SHP77 treated with DMSO at 0.1 percent for 48 hours (cell line): ENCODE data around the gene ADCY1.
"Not testable (repeated sequence)": the region's sequence is repeated elsewhere in the genome, so short reads cannot be mapped to it uniquely, and the experiment has no call there.

Experiments used
- DNase-seq: peaks from one replicate; lab custom pipeline; 2025; lab: John Stamatoyannopoulos, UW

The ADCY1 gene

GRCh38 chr7:45712872-45713668, 138.9 kb downstream of the ADCY1 start:
- no peak for DNase-seq

- no peak for DNase-seq
Measured at GRCh38 chr7:45713669-45714520, 139.7 kb downstream of the ADCY1 start.

- no peak for DNase-seq
Measured at GRCh38 chr7:45714521-45714820, 140.3 kb downstream of the ADCY1 start.

- DNase-seq = no peak
Measured at GRCh38 chr7:45715471-45716352, 141.5 kb downstream of the ADCY1 start.

- no peak for DNase-seq
Measured at GRCh38 chr7:45716380-45717203, 142.4 kb downstream of the ADCY1 start.

- no peak for DNase-seq
Measured at GRCh38 chr7:45717537-45718235, 143.5 kb downstream of the ADCY1 start.

- no peak for DNase-seq
Measured at GRCh38 chr7:45718464-45719330, 144.5 kb downstream of the ADCY1 start.

- DNase-seq = no peak
Measured at GRCh38 chr7:45720989-45721388, 146.8 kb downstream of the ADCY1 start.

GRCh38 chr7:45721686-45722598, 147.8 kb downstream of the ADCY1 start:
- DNase-seq = no peak

GRCh38 chr7:45725231-45725630, 151.1 kb downstream of the ADCY1 start:
- not testable (repeated sequence) for DNase-seq

- DNase-seq = no peak
Measured at GRCh38 chr7:45726883-45727282, 152.7 kb downstream of the ADCY1 start.

GRCh38 chr7:45731692-45732443, 157.7 kb downstream of the ADCY1 start:
- DNase-seq = not testable (repeated sequence)

- peak; percentile 75 for DNase-seq
Measured at GRCh38 chr7:45738920-45739319, 164.8 kb downstream of the ADCY1 start.

- not testable (repeated sequence) for DNase-seq
Measured at GRCh38 chr7:45740573-45740972, 166.4 kb downstream of the ADCY1 start.

GRCh38 chr7:45748976-45749375, 174.8 kb downstream of the ADCY1 start:
- DNase-seq = not testable (repeated sequence)

GRCh38 chr7:45751352-45751751, 177.2 kb downstream of the ADCY1 start:
- DNase-seq = not testable (repeated sequence)

GRCh38 chr7:45756333-45756732, 182.2 kb downstream of the ADCY1 start:
- DNase-seq = not testable (repeated sequence)

- not testable (repeated sequence) for DNase-seq
Measured at GRCh38 chr7:45756757-45757156, 182.6 kb downstream of the ADCY1 start.
